ENCODE data around the gene FKBP3. TPM values are rescaled to one million over a fixed set of nuclear protein-coding genes. Genes with fewer than 3 reads are reported as not detected.

Gene FKBP3
- total and polyA plus RNA-seq, 2 of the 13 experiments (the other 11 are each of a cell fraction or from before 2014, with no cell fraction given), result 57.0 to 87.6 TPM

GRCh38 chr14:45135659-45136395, 1.5 kb upstream of the FKBP3 start, which contains the start of gene FANCM (continued):
- TF ChIP-seq ZNF274 (CRISPR knock-in tag; IDR thresholded peaks at IDR 0.05) (0 out of 2 replicates have a peak, but pooled peaks have one; percentile 65), SALL2 (CRISPR knock-in tag; IDR thresholded peaks at IDR 0.05) (no peak), HOXA5 (CRISPR knock-in tag; IDR thresholded peaks at IDR 0.05) (0 out of 2 replicates have a peak, but pooled peaks have one; percentile 20), RARG (CRISPR knock-in tag; IDR thresholded peaks at IDR 0.05; ENCODE audit: low read depth) (no peak), SMYD3 (CRISPR knock-in tag; IDR thresholded peaks at IDR 0.05) (0 out of 2 replicates have a peak, but pooled peaks have one; percentile 74), ZNF225 (CRISPR knock-in tag; IDR thresholded peaks at IDR 0.05) (no peak), ZSCAN22 (CRISPR knock-in tag; IDR thresholded peaks at IDR 0.05) (no peak), ELF1 (CRISPR knock-in tag; IDR thresholded peaks at IDR 0.05) (peak; percentile 83), ZFP62 (CRISPR knock-in tag; IDR thresholded peaks at IDR 0.05) (no peak), DZIP1 (CRISPR knock-in tag; IDR thresholded peaks at IDR 0.05) (no peak), IRF2 (CRISPR knock-in tag; IDR thresholded peaks at IDR 0.05) (peak; percentile 12; the same call in 1 of the 2 replicates), SMARCC2 (IDR thresholded peaks at IDR 0.05) (no peak), CEBPB (IDR thresholded peaks at IDR 0.05; ENCODE audit: borderline replicate concordance, low read depth, low read length) (0 out of 2 replicates have a peak, but pooled peaks have one; percentile 13), PLRG1 (conservative IDR thresholded peaks at IDR 0.05) (no peak), EP300 (IDR thresholded peaks at IDR 0.05; ENCODE audit: low read depth in 2 of 2, low read length in 2 of 2) (no peak; a peak in 1 of 4 replicates), EP300 (CRISPR knock-in tag; IDR thresholded peaks at IDR 0.05; ENCODE audit: borderline replicate concordance) (no peak), YEATS4 (CRISPR knock-in tag; IDR thresholded peaks at IDR 0.05; ENCODE audit: borderline replicate concordance) (peak; percentile 66; the same call in 1 of the 2 replicates), ZXDC (CRISPR knock-in tag; IDR thresholded peaks at IDR 0.05) (peak; percentile 72; the same call in 1 of the 2 replicates), ZNF501 (CRISPR knock-in tag; IDR thresholded peaks at IDR 0.05) (peak; percentile 86), ZSCAN25 (CRISPR knock-in tag; IDR thresholded peaks at IDR 0.05) (no peak), CBX5 (CRISPR knock-in tag; IDR thresholded peaks at IDR 0.05; ENCODE audit: borderline replicate concordance) (no peak), CBX1 (IDR thresholded peaks at IDR 0.05; ENCODE audit: low read depth) (no peak), ZMYM3 (CRISPR knock-in tag; IDR thresholded peaks at IDR 0.05) (no peak), BHLHE40 (IDR thresholded peaks at IDR 0.05; ENCODE audit: low read length) (no peak), FOXK1 (CRISPR knock-in tag; IDR thresholded peaks at IDR 0.05; ENCODE audit: borderline replicate concordance, low read depth) (peak; percentile 68), E2F1 (CRISPR knock-in tag; IDR thresholded peaks at IDR 0.05) (0 out of 2 replicates have a peak, but pooled peaks have one; percentile 18)
